Measurements from ENCODE around the gene ZFP64. TPM values are rescaled to one million over a fixed set of nuclear protein-coding genes. Genes with fewer than 3 reads are reported as not detected.

Gene ZFP64
- total and polyA plus RNA-seq, 2 of the 4 experiments (the other 2 are of a cell fraction) = 14.3 to 17.1 TPM

- no TSS peak for BruUV-seq (replicated peaks)
- DNase-seq = peak; percentile 39
- no peak for TF ChIP-seq MXI1 (IDR thresholded peaks at IDR 0.05; ENCODE audit: borderline replicate concordance, low read depth, low read length)
- TF ChIP-seq RFX5 (IDR thresholded peaks at IDR 0.05; ENCODE audit: low read depth, low read length) = no peak
- no peak for TF ChIP-seq NFE2L2 (IDR thresholded peaks at IDR 0.05; ENCODE audit: low read depth, low read length)
- no peak for TF ChIP-seq MAFK (IDR thresholded peaks at IDR 0.05; ENCODE audit: low read depth, low read length)
- no peak for TF ChIP-seq USF2 (IDR thresholded peaks at IDR 0.05; ENCODE audit: low read depth, low read length)
- TF ChIP-seq CTCF (conservative IDR thresholded peaks at IDR 0.05; ENCODE audit: low read depth, low read length) = no peak
- TF ChIP-seq FOS (IDR thresholded peaks at IDR 0.05; ENCODE audit: low read depth, low read length) = no peak
- no peak for TF ChIP-seq RCOR1 (IDR thresholded peaks at IDR 0.05; ENCODE audit: insufficient replicate concordance, low read length)
- TF ChIP-seq CEBPB (IDR thresholded peaks at IDR 0.05; ENCODE audit: low read depth, low read length) = no peak
- H3K9me1 ChIP-seq (ENCODE audit: insufficient read depth, low read length) = no peaks in the 10 kb centered on the region
- H4K20me1 ChIP-seq (ENCODE audit: insufficient read depth, low read length) = no peaks in the 10 kb centered on the region
- no peak overlapping the region for H3K56ac ChIP-seq (ENCODE audit: extremely low read depth, insufficient read depth, low read length)
- H4K8ac ChIP-seq (ENCODE audit: low read depth in 2 of 2, low read length in 2 of 2) = no peak overlapping the region
- H3K9ac ChIP-seq (ENCODE audit: low read depth, low read length) = no peak overlapping the region
- H2BK120ac ChIP-seq (ENCODE audit: low read depth, low read length) = no peak overlapping the region
- dilution Hi-C loops (cut with HindIII; ENCODE audit: low sequenced_read_pairs, unreplicated experiment) = no loop called here
- no peak overlapping the region for H2AFZ ChIP-seq (replicated peaks; ENCODE audit: low read length, poor library complexity)
- H2BK15ac ChIP-seq (ENCODE audit: low read depth, low read length) = no peak overlapping the region
- WGBS, 2 experiments (ENCODE audit: extremely low coverage in 2 of 2, insufficient read length in 1 of 2) = 90% methylated on average over 2 of the region's 5 CpGs; no CpG with 5 or more reads in 1 of the 2 experiments
- CTCF ChIA-PET = interaction anchor here (0.7 to 1.1 kb wide), 2 partner anchors 10 to 67 kb away, joined by 3 read pairs; no protein-coding TSS in a partner anchor
- no peak overlapping the region for H4K5ac ChIP-seq (ENCODE audit: low read depth, low read length)
- H3K4ac ChIP-seq (ENCODE audit: low read depth, low read length) = no peak overlapping the region
- no peak overlapping the region for H3K4me3 ChIP-seq (ENCODE audit: insufficient read depth, low read depth, low read length)
- ATAC-seq (ENCODE audit: low read depth) = no peak; the same call in 1 of the 2 replicates
- POLR2A ChIA-PET (ENCODE audit: unreplicated experiment) = no interaction called here
- H2AK5ac ChIP-seq (ENCODE audit: low read depth, low read length) = no peak overlapping the region
- H3K9me3 ChIP-seq (ENCODE audit: control insufficient read depth, insufficient read depth, low read length) = no peaks in the 10 kb centered on the region
- no peaks in the 10 kb centered on the region; the same call in 1 of the 2 replicates for H3K4me1 ChIP-seq (ENCODE audit: control insufficient read depth, insufficient read depth, low read length)
- no peak overlapping the region for H4K91ac ChIP-seq (ENCODE audit: insufficient read depth, low read depth, low read length)
- H3K14ac ChIP-seq (replicated peaks; ENCODE audit: low read depth, low read length) = no peak overlapping the region
- in situ Hi-C loops (cut with MboI; ENCODE audit: low sequenced_read_pairs) = no loop called here
- no peak overlapping the region for H2BK20ac ChIP-seq (ENCODE audit: low read depth, low read length)
- H3K23ac ChIP-seq (ENCODE audit: low read depth, low read length) = no peak overlapping the region
- no peak overlapping the region for H2AK9ac ChIP-seq (replicated peaks; ENCODE audit: low read depth, low read length, poor library complexity)
- no peaks in the 10 kb centered on the region for H3K27me3 ChIP-seq (ENCODE audit: control insufficient read depth, insufficient read depth, low read length)
- H3K79me1 ChIP-seq (ENCODE audit: low read depth in 1 of 2, low read length in 2 of 2) = no peaks in the 10 kb centered on the region
- no peak overlapping the region for H3K4me2 ChIP-seq (ENCODE audit: low read depth, low read length)
- H2BK5ac ChIP-seq (ENCODE audit: low read depth, low read length, poor library complexity, severe bottlenecking) = no peak overlapping the region
- H3K27ac ChIP-seq (ENCODE audit: insufficient read depth, low read length) = no peak overlapping the region
- no peaks in the 10 kb centered on the region for H3K36me3 ChIP-seq (ENCODE audit: control insufficient read depth, insufficient read depth, low read length)
- no peak overlapping the region for H3K18ac ChIP-seq (ENCODE audit: low read depth, low read length)
- intact Hi-C loops (cut with micrococcal nuclease) = no loop called here
These were observed 62.0 kb downstream of the ZFP64 start for GRCh38 chr20:52129611-52130010.

Data from IMR-90 (cell line).